CMK (cell line): ENCODE measurements around the gene CASP3.
"Not testable (repeated sequence)": the region's sequence is repeated elsewhere in the genome, so short reads cannot be mapped to it uniquely, and the experiment has no call there.

Experiments used
- DNase-seq: peaks from one replicate; pipeline ENCODE4 v3.0.0-alpha.2; 2010; ENCODE audit warnings: low read depth

Gene CASP3

GRCh38 chr4:184596044-184596616 is 53.1 kb downstream of the CASP3 start:
- no peak for DNase-seq

DNA sequence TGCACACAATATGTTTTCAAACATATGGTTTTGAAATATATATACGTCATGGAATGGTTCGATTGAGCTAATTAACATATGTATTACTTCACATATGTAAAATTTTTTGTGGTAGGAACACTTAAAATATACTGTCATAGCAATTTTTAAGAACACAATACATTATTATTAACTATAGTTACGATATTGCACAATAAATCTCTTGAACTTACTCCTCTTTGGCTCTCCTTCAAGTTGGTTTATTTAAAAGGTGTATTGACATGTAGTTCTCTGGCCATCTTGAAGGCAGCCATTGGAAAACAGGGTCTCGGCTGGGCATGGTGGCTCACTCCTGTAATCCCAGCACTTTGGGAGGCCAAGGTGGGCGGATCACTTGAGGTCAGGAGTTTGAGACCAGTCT is 53.8 kb downstream of the CASP3 start:
- DNase-seq = no peak

DNA sequence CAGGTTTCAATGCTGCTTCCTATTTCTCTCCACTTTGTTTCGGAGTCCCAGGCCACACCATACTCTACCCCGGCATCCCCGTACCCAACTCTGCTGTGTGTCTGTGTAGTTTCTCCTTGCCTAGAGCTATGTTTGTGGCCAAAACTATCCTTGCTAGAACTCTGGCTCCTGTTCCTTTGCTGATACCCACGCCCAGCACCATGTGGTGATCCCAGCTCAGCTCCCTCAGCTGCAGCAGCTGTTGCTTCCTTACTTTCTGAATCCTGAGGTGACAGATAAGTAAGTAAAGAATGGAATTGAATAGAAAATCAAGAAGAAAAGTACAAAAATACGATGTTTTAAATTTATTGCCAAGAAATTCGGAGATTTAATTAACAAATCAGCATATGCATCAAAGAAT is 55.8 kb downstream of the CASP3 start:
- DNase-seq = no peak

GRCh38 chr4:184591747-184592270 is 57.4 kb downstream of the CASP3 start:
- not testable (repeated sequence) for DNase-seq

DNA sequence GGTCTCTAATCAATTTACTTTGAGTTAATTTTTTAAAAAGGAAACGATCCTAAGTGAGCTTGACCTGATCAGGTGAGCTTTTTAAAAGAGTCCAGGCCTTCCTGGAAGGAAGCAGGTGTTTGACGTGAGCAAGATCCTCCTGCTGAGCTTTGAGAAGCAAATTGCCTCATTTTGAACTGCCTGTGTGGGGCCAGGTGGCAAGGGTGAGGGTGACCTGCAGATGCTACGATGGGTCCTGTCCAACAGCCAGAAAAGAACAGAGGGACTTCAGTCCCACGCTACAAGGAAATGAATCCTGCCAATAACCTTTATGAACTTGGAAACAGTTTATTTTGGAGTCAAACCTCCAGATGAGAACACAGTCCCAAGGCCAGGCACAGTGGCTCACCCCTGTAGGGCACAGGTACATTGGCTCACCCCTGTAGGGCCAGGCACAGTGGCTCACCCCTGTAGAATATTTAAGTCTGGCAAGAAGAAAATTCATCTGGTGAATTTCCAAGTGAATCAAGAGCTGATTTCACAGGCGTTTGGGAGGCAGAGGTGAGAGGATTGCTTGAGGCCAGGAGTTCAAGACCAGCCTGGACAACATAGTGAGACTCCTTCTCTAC is 58.1 kb downstream of the CASP3 start:
- no peak for DNase-seq

- no peak for DNase-seq
These were observed 59.1 kb downstream of the CASP3 start for GRCh38 chr4:184590196-184590595.

- no peak for DNase-seq
These were observed 60.4 kb downstream of the CASP3 start for GRCh38 chr4:184588893-184589292.

DNA sequence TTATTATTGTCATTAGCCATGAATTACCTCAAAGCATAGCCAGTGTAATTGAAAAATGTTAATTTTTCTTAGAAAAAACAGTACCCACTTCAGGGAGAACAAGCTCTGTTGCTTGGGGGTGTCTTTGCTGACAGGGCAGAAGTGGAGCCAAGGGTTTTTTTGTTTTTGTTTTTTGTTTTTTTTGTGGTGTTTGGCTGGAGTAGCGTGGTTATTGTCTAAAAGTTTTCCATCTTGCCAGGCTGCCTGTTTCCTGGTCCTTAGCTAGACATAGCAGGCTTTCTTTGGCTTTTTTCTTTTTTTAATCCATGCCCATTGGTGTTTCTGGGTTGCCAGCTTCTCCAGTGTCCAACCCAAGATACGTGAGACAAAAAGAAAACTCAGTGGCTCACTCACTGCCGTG is 61.5 kb downstream of the CASP3 start:
- DNase-seq = no peak

- no peak for DNase-seq
These were observed 62.0 kb downstream of the CASP3 start for GRCh38 chr4:184587221-184587620.

DNA sequence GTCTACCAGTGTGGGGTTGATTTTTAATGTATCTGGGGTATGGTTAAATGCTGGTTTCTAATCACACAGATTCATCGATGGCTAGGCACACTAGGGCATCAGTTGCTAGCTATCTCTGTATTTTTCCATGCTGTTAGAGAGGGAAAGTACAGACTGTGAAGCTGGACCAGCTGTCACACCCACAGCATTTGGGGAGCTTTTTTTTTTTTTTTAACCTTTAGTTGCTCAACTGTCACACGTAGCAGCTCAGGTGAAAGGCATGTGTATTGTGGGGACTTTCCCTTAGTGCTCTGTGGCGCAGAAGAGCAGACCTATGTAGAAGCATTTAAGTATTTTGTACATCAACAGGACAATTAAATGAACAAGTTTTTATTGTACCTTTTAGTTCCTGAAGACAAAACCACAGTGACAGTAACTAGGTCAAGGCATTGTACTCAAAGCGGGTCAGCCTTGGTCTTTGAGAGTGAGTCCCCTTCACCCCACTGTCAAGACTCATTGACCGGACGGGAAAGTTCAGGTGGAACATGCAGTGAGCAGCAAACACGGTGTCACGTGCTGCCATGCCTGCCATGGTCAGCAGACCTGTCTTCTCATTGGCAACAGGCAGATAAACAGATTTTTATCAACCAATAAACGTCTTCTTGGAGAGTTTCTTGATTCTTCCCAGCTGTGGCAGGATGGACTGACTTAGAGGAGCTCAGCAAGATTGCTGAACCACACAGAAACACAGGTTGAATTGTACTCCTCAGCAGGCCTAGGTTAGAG is 65.3 kb downstream of the CASP3 start:
- no peak for DNase-seq
